MM.1S (cell line): ENCODE measurements around the gene MARCKSL1.
A peak's percentile ranks its signal among the peaks of the same experiment; 100 is the strongest.

Source experiments
- DNase-seq: peaks from one replicate; pipeline ENCODE4 v3.0.0-alpha.2; 2015
- H2AFZ ChIP-seq: fragments of 300-600 bp; sonication (generic); 2 replicates; pipeline ENCODE4 v1.6.0; 2016; ENCODE audit warnings: antibody characterized with exemption, low read length
- H3F3A ChIP-seq: fragments of 300-600 bp; sonication (generic); 2 replicates; pipeline ENCODE4 v1.6.1; 2016; ENCODE audit warnings: mild to moderate bottlenecking, antibody characterized with exemption, low read length, moderate library complexity, mixed read lengths; ENCODE audit not compliant: insufficient read depth
- H3K27ac ChIP-seq: fragments of 300-600 bp; sonication (generic); 2 replicates; pipeline ENCODE4 v1.5.1; 2016; ENCODE audit warnings: mild to moderate bottlenecking, low read length
- H3K27me3 ChIP-seq: fragments of 300-600 bp; sonication (generic); replicated peaks from 2 replicates; pipeline ENCODE4 v1.6.0; 2016; ENCODE audit warnings: low read length; ENCODE audit not compliant: insufficient read depth
- H3K36me3 ChIP-seq: fragments of 300-600 bp; sonication (generic); replicated peaks from 2 replicates; pipeline ENCODE4 v1.6.1; 2016; ENCODE audit warnings: mild to moderate bottlenecking, low read length, mixed read lengths; ENCODE audit not compliant: insufficient read depth
- H3K4me1 ChIP-seq: fragments of 300-600 bp; sonication (generic); 2 replicates; pipeline ENCODE4 v1.6.1; 2016; ENCODE audit warnings: low read length, mixed read lengths
- H3K4me2 ChIP-seq: fragments of 300-600 bp; sonication (generic); 2 replicates; pipeline ENCODE4 v1.6.0; 2016; ENCODE audit warnings: low read depth, low read length
- H3K4me3 ChIP-seq: fragments of 300-600 bp; sonication (generic); 2 replicates; pipeline ENCODE4 v1.5.1; 2016; ENCODE audit warnings: low read length, mixed read lengths
- H3K79me2 ChIP-seq: fragments of 300-600 bp; sonication (generic); 2 replicates; pipeline ENCODE4 v1.6.1; 2016; ENCODE audit warnings: mixed run types, low read length, mixed read lengths
- H3K9ac ChIP-seq: fragments of 300-600 bp; sonication (generic); 2 replicates; pipeline ENCODE4 v1.6.1; 2016; ENCODE audit warnings: low read length, mixed read lengths
- H3K9me2 ChIP-seq: fragments of 300-600 bp; sonication (generic); replicated peaks from 2 replicates; pipeline ENCODE4 v1.6.1; 2016; ENCODE audit warnings: mild to moderate bottlenecking, low read length, mixed read lengths; ENCODE audit not compliant: insufficient read depth
- H3K9me3 ChIP-seq: fragments of 300-600 bp; sonication (generic); replicated peaks from 2 replicates; pipeline ENCODE4 v1.6.1; 2016; ENCODE audit warnings: mild to moderate bottlenecking, low read length, mixed read lengths; ENCODE audit not compliant: insufficient read depth
- H4K20me1 ChIP-seq: fragments of 300-600 bp; sonication (generic); 2 replicates; pipeline ENCODE4 v1.6.1; 2016; ENCODE audit warnings: mild to moderate bottlenecking, low read length, moderate library complexity, mixed read lengths; ENCODE audit not compliant: insufficient read depth
- CTCF ChIP-seq: fragments of 300-600 bp; sonication (generic); IDR thresholded peaks from 2 replicates; pipeline ENCODE4 v1.5.1; 2016; ENCODE audit warnings: antibody characterized with exemption, low read length, mixed read lengths
- EZH2 ChIP-seq: fragments of 300-600 bp; sonication (generic); optimal IDR thresholded peaks from 2 replicates; pipeline ENCODE3; 2017; ENCODE audit warnings: low read depth, mild to moderate bottlenecking, antibody characterized with exemption, low read length, mixed read lengths
- EZH2phosphoT487 ChIP-seq: fragments of 300-600 bp; sonication (generic); IDR thresholded peaks from 2 replicates; pipeline ENCODE4 v1.6.1; 2018; ENCODE audit warnings: antibody characterized with exemption, low read length

Gene MARCKSL1

GRCh38 chr1:32291708-32292538, 44.1 kb downstream of the MARCKSL1 start, which contains the start of gene HDAC1:
Gene HDAC1, plus strand, starts transcription at chr1:32292083. Its CDS starts 87 bp downstream, at chr1:32292170.
- Histone ChIP-seq H3K79me2 (peaks cover 50% of the 10 kb centered on the region), H3K9me2 (no peaks in the 10 kb centered on the region), H3K4me1 (no peaks in the 10 kb centered on the region; the same call in 1 of the 2 replicates), H3F3A (no peaks in the 10 kb centered on the region), H4K20me1 (no peaks in the 10 kb centered on the region), H3K9ac (peak within 1 kb of the TSS; percentile 82), H3K9me3 (no peaks in the 10 kb centered on the region), H2AFZ (peak within 1 kb of the TSS; percentile 96), H3K27me3 (no peaks in the 10 kb centered on the region), H3K4me2 (peak within 1 kb of the TSS; percentile 83), H3K4me3 (peak within 1 kb of the TSS; percentile 95), H3K36me3 (no peaks in the 10 kb centered on the region), H3K27ac (peak within 1 kb of the TSS; percentile 63)
- no peak for TF ChIP-seq EZH2
- no peak for TF ChIP-seq CTCF
- no peak for TF ChIP-seq EZH2phosphoT487
- peak; percentile 98 for DNase-seq

DNA sequence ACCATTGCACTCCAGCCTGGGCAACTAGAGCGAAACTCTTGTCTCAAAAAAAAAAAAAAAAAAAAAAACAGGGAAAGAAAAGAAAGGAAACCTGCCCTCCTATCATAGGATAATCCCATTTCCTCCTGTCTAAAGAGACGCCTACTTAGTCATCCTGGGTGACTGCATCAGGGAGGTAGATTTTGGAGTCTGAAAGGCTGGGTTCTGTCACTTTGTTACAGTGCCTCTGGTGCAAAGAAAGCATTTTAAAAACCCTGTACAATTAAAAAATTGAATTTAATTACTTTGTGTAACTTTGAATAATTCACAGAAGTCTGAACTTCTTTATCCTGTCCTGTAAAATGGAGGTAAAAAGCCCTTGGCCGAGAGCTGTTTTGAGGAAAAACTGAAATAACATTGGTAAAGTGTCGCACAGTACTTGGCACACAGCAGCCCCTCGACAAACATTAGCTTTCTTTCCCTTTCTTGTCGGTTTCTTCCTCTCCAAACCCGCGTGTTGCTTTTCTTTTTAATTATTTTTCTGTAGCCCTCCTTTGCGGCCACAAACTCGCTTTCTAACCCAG, 44.8 kb downstream of the MARCKSL1 start:
- Histone ChIP-seq H3K27me3 (no peaks in the 10 kb centered on the region), H2AFZ (peak overlapping the region; percentile 61), H3K79me2 (peaks cover 43% of the 10 kb centered on the region), H3K4me1 (no peaks in the 10 kb centered on the region; the same call in 1 of the 2 replicates), H3K36me3 (no peaks in the 10 kb centered on the region), H3K4me2 (peak overlapping the region; percentile 61), H3F3A (no peaks in the 10 kb centered on the region), H3K9me3 (no peaks in the 10 kb centered on the region), H3K4me3 (peak overlapping the region; percentile 59), H3K9ac (peak overlapping the region; percentile 67), H3K27ac (peak overlapping the region; percentile 63), H4K20me1 (no peaks in the 10 kb centered on the region), H3K9me2 (no peaks in the 10 kb centered on the region)
- no peak for DNase-seq
- no peak for TF ChIP-seq EZH2
- no peak for TF ChIP-seq EZH2phosphoT487
- no peak for TF ChIP-seq CTCF

DNA sequence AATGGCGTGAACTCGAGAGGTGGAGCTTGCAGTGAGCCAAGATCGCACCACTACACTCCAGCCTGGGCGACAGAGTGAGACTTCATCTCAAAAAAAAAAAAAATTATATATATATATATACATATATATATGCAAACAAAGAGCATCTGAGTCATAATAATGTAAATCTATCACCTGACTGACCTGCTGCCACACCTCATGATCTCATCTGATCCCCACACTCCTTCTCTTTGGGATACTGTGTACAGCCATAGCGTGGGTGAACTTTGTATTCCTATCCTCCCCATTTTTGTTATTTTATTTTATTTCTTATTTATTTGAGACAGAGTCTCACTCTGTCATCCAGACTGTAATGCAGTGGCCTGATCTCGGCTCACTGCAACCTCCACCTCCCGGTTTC, 46.8 kb downstream of the MARCKSL1 start:
- Histone ChIP-seq H3K9me2 (no peaks in the 10 kb centered on the region), H3K27ac (no peak overlapping the region), H2AFZ (no peak overlapping the region), H3K9me3 (no peaks in the 10 kb centered on the region), H3F3A (no peaks in the 10 kb centered on the region), H4K20me1 (no peaks in the 10 kb centered on the region), H3K27me3 (no peaks in the 10 kb centered on the region), H3K9ac (no peak overlapping the region), H3K4me2 (no peak overlapping the region), H3K36me3 (no peaks in the 10 kb centered on the region), H3K79me2 (peaks cover 24% of the 10 kb centered on the region), H3K4me3 (no peak overlapping the region), H3K4me1 (no peaks in the 10 kb centered on the region; the same call in 1 of the 2 replicates)
- DNase-seq = no peak
- TF ChIP-seq EZH2phosphoT487 (no peak), CTCF (no peak), EZH2 (no peak)
